Panc1 (cell line): ENCODE data around the gene LHPP.

Experiments used
- CTCF ChIP-seq: fragments of 450-650 bp; IDR thresholded peaks from 2 replicates; pipeline ENCODE4 v1.5.1; 2017; ENCODE audit warnings: mild to moderate bottlenecking
- POLR2AphosphoS5 ChIP-seq: IDR thresholded peaks from 2 replicates; pipeline ENCODE4 v1.6.1; 2012; ENCODE audit warnings: mild to moderate bottlenecking, low read depth, low read length, moderate library complexity
- TCF7L2 ChIP-seq: IDR thresholded peaks from 2 replicates; pipeline ENCODE4 v1.6.1; 2011; ENCODE audit warnings: mild to moderate bottlenecking, low read depth, low read length, inconsistent platforms
- TF ChIP-seq, protein P1 (sequence below), 2 experiments: IDR thresholded peaks; 2 replicates each; pipeline ENCODE4 v1.6.1; 2011 to 2012; ENCODE audit warnings: low read depth in 2 of 2, control low read depth in 1 of 2, low read length in 1 of 2, mild to moderate bottlenecking in 1 of 2, moderate library complexity in 1 of 2; ENCODE audit not compliant: insufficient read depth in 1 of 2

DNA sequence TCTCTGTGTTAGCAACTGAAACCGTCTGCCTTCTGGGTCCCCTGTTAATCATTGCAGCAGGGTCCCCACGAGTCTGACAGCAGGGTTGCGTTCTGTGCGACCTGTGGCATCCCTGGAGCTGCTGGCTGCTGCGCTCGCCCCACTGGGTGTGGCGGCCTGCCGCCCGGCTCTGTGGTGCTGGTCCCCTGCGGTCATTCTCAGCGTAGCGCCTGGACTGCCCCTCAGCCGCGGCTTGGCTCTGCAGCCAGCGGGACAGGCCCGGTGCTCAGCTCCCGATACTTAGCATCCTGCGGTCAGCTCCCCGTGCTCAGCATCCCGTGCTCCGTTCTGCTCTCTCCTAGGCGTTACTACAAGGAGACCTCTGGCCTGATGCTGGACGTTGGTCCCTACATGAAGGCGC lies 35.0 kb downstream of the LHPP start:
- no peak for TF ChIP-seq TCF7L2
- no peak for TF ChIP-seq CTCF
- no peak for TF ChIP-seq POLR2AphosphoS5
- TF ChIP-seq, protein P1, sequence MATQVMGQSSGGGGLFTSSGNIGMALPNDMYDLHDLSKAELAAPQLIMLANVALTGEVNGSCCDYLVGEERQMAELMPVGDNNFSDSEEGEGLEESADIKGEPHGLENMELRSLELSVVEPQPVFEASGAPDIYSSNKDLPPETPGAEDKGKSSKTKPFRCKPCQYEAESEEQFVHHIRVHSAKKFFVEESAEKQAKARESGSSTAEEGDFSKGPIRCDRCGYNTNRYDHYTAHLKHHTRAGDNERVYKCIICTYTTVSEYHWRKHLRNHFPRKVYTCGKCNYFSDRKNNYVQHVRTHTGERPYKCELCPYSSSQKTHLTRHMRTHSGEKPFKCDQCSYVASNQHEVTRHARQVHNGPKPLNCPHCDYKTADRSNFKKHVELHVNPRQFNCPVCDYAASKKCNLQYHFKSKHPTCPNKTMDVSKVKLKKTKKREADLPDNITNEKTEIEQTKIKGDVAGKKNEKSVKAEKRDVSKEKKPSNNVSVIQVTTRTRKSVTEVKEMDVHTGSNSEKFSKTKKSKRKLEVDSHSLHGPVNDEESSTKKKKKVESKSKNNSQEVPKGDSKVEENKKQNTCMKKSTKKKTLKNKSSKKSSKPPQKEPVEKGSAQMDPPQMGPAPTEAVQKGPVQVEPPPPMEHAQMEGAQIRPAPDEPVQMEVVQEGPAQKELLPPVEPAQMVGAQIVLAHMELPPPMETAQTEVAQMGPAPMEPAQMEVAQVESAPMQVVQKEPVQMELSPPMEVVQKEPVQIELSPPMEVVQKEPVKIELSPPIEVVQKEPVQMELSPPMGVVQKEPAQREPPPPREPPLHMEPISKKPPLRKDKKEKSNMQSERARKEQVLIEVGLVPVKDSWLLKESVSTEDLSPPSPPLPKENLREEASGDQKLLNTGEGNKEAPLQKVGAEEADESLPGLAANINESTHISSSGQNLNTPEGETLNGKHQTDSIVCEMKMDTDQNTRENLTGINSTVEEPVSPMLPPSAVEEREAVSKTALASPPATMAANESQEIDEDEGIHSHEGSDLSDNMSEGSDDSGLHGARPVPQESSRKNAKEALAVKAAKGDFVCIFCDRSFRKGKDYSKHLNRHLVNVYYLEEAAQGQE (IDR thresholded peaks at IDR 0.05; ENCODE audit: insufficient read depth in 1 of 2, low read depth in 2 of 2, low read length in 1 of 2) = no peak
